PC-3 (cell line): ENCODE results near the gene MVB12B. TPM values are rescaled to one million over a fixed set of nuclear protein-coding genes. Genes with fewer than 3 reads are reported as not detected.

Experiments used
- ATAC-seq: fragments of 200-7000 bp; cut with Tn5 transposase; 2 replicates; pipeline ENCODE4 v1.9.1; 2020; ENCODE audit warnings: mild to moderate bottlenecking, moderate library complexity
- BruUV-seq: library from RNA; stranded (reverse); fragments of 400-500 nt; replicated peaks from 2 replicates; lab custom pipeline; 2021; lab: Mats Ljungman, UMichigan
- CTCF ChIA-PET: fragments of 300-600 bp; sonication (Branson Sonifier 250); formaldehyde crosslinking; loops from one replicate; lab custom pipeline; 2022; ENCODE audit warnings: antibody characterized with exemption; lab: Charles Lee
- POLR2A ChIA-PET: fragments of 300-600 bp; sonication (Branson Sonifier 250); formaldehyde crosslinking; loops from one replicate; lab custom pipeline; 2022; ENCODE audit warnings: antibody characterized with exemption; ENCODE audit not compliant: unreplicated experiment; lab: Charles Lee
- DNase-seq: peaks from one replicate; pipeline ENCODE4 v3.0.0-alpha.2; 2015
- H2AFZ ChIP-seq: fragments of 300-600 bp; sonication (generic); 2 replicates; pipeline ENCODE4 v1.6.0; 2016; ENCODE audit warnings: antibody characterized with exemption, low read length
- H3F3A ChIP-seq: fragments of 300-600 bp; sonication (generic); one replicate; pipeline ENCODE4 v1.6.0; 2017; ENCODE audit warnings: antibody characterized with exemption, low read length, control low read depth, mild to moderate bottlenecking; ENCODE audit not compliant: unreplicated experiment
- H3K27ac ChIP-seq: fragments of 300-600 bp; sonication (generic); 2 replicates; pipeline ENCODE4 v1.5.1; 2016; ENCODE audit warnings: mild to moderate bottlenecking, low read length
- H3K27me3 ChIP-seq: fragments of 300-600 bp; sonication (generic); 2 replicates; pipeline ENCODE4 v1.6.1; 2016; ENCODE audit warnings: low read length, mixed read lengths
- H3K36me3 ChIP-seq: fragments of 300-600 bp; sonication (generic); 2 replicates; pipeline ENCODE4 v1.6.1; 2016; ENCODE audit warnings: low read depth, mixed run types, low read length, mixed read lengths
- H3K4me1 ChIP-seq: fragments of 300-600 bp; sonication (generic); 2 replicates; pipeline ENCODE4 v1.5.1; 2016; ENCODE audit warnings: low read length; ENCODE audit not compliant: insufficient read depth
- H3K4me2 ChIP-seq: fragments of 300-600 bp; sonication (generic); 2 replicates; pipeline ENCODE4 v1.6.0; 2016; ENCODE audit warnings: low read length
- H3K4me3 ChIP-seq: fragments of 300-600 bp; sonication (generic); 2 replicates; pipeline ENCODE4 v1.5.1; 2016; ENCODE audit warnings: mild to moderate bottlenecking, low read length, mixed read lengths
- H3K79me2 ChIP-seq: fragments of 300-600 bp; sonication (generic); 2 replicates; pipeline ENCODE4 v1.6.1; 2017; ENCODE audit warnings: low read length, mixed read lengths
- H3K9ac ChIP-seq: fragments of 300-600 bp; sonication (generic); 2 replicates; pipeline ENCODE4 v1.6.0; 2016; ENCODE audit warnings: mild to moderate bottlenecking, low read length
- H3K9me2 ChIP-seq: fragments of 300-600 bp; sonication (generic); replicated peaks from 2 replicates; pipeline ENCODE4 v1.6.1; 2016; ENCODE audit warnings: mixed run types, low read length, mixed read lengths
- H3K9me3 ChIP-seq: fragments of 300-600 bp; sonication (generic); 2 replicates; pipeline ENCODE4 v1.6.1; 2016; ENCODE audit warnings: low read length, mixed read lengths
- H4K20me1 ChIP-seq: fragments of 300-600 bp; sonication (generic); 2 replicates; pipeline ENCODE4 v1.6.1; 2016; ENCODE audit warnings: low read length, mixed read lengths
- EZH2 ChIP-seq: fragments of 300-600 bp; sonication (generic); IDR thresholded peaks from one replicate; pipeline ENCODE4 v1.6.1; 2017; ENCODE audit warnings: antibody characterized with exemption, mild to moderate bottlenecking, low read length; ENCODE audit not compliant: unreplicated experiment
- EZH2phosphoT487 ChIP-seq: fragments of 300-600 bp; sonication (generic); IDR thresholded peaks from 2 replicates; pipeline ENCODE4 v1.6.1; 2018; ENCODE audit warnings: mild to moderate bottlenecking, antibody characterized with exemption, low read length, borderline replicate concordance
- intact Hi-C: fragments of 100-400 bp; cut with micrococcal nuclease; formaldehyde crosslinking; loops from 2 replicates; pipeline ENCODE4 v1.9.0; 2023
- total RNA-seq: library from RNA; depleted of rRNA; stranded (reverse); fragments of >200 nt; gene quantifications from 2 replicates; pipeline ENCODE4 v1.2.3, GENCODE V29; 2014
- TF ChIP-seq, protein P1 (sequence below): fragments of 300-600 bp; sonication (generic); conservative IDR thresholded peaks from 2 replicates; pipeline ENCODE4 v1.5.1; 2017; ENCODE audit warnings: antibody characterized with exemption, low read depth, mild to moderate bottlenecking, low read length

The MVB12B gene
- total RNA-seq, 1 experiment from 2014 or later, result 7.2 TPM

DNA sequence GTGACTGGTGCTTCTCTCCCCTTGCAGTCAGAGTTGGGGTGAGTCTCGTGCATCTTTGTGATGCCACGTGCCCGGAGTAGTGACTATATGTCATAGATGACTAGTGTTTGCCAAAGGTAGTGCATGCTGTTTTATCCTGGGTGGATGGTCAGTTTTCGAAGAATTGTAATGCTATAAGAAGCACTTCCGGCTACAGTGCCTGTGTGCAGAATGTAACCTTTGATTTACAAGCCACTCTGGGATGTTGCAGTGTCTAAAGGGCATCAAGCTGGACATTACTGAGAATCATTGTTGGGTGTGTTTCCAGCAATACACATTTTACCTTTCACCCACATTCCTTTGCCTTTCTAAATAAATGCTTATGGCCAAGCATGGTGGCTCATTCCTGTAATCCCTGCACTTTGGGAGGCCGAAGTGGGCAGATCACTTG is 16.7 kb downstream of the MVB12B start:
- POLR2A ChIA-PET, result no interaction called here
- no TSS peak for BruUV-seq
- H3K9me2 ChIP-seq, result no peaks in the 10 kb centered on the region

DNA sequence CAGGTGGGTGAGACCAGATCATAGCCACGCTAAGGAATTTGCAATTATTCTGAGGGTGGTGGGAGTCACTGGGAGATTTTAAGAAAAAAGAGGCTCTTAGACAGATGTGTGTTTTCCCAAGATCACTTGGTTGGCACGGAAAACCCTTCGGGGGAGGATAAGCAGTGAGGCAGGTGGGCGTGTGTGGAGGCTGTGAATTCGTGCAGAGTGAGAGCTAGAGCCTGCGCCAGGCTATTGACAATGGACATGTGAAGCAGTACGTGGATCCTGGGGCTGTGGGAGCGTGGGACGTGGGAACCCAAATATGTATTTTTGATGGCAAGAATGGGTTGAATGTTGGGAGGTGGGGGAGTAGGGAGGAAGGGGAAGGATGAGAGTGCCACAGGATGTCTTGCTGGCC is 19.4 kb downstream of the MVB12B start:
- BruUV-seq, result no TSS peak
- intact Hi-C loops, result no loop called here
- Histone ChIP-seq H3F3A (no peaks in the 10 kb centered on the region), H3K4me1 (peaks cover 29% of the 10 kb centered on the region), H2AFZ (no peak overlapping the region), H3K9ac (no peak overlapping the region), H3K9me3 (no peaks in the 10 kb centered on the region), H3K4me2 (no peak overlapping the region), H3K79me2 (no peaks in the 10 kb centered on the region), H3K27me3 (no peaks in the 10 kb centered on the region), H3K9me2 (no peaks in the 10 kb centered on the region), H3K4me3 (no peak overlapping the region), H3K27ac (no peak overlapping the region), H3K36me3 (peaks cover 8% of the 10 kb centered on the region), H4K20me1 (no peaks in the 10 kb centered on the region)
- POLR2A ChIA-PET, result interaction anchor here (0.6 kb wide), 1 partner anchor 1566 kb away, joined by 3 read pairs; no protein-coding TSS in a partner anchor
- no peak for DNase-seq
- ATAC-seq, result no peak
- TF ChIP-seq EZH2 (no peak), EZH2phosphoT487 (no peak)
- TF ChIP-seq, protein P1, sequence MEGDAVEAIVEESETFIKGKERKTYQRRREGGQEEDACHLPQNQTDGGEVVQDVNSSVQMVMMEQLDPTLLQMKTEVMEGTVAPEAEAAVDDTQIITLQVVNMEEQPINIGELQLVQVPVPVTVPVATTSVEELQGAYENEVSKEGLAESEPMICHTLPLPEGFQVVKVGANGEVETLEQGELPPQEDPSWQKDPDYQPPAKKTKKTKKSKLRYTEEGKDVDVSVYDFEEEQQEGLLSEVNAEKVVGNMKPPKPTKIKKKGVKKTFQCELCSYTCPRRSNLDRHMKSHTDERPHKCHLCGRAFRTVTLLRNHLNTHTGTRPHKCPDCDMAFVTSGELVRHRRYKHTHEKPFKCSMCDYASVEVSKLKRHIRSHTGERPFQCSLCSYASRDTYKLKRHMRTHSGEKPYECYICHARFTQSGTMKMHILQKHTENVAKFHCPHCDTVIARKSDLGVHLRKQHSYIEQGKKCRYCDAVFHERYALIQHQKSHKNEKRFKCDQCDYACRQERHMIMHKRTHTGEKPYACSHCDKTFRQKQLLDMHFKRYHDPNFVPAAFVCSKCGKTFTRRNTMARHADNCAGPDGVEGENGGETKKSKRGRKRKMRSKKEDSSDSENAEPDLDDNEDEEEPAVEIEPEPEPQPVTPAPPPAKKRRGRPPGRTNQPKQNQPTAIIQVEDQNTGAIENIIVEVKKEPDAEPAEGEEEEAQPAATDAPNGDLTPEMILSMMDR, result no peak
- CTCF ChIA-PET, result no interaction called here

More for the DNA sequence above, 16.7 kb downstream of the MVB12B start:
- Histone ChIP-seq H3K27me3 (no peaks in the 10 kb centered on the region), H3K36me3 (no peaks in the 10 kb centered on the region; the same call in none of the 2 replicates), H4K20me1 (no peaks in the 10 kb centered on the region), H3K79me2 (no peaks in the 10 kb centered on the region), H3K9me3 (no peaks in the 10 kb centered on the region), H3K4me3 (no peak overlapping the region), H3F3A (no peaks in the 10 kb centered on the region), H3K4me2 (0 out of 2 replicates have a peak overlapping the region, but pooled peaks have one; percentile 5), H3K9ac (no peak overlapping the region), H2AFZ (no peak overlapping the region), H3K4me1 (peaks cover 12% of the 10 kb centered on the region), H3K27ac (no peak overlapping the region)
- CTCF ChIA-PET, result no interaction called here
- TF ChIP-seq, protein P1, result no peak
- TF ChIP-seq EZH2 (no peak), EZH2phosphoT487 (no peak)
- ATAC-seq (peak; percentile 46), DNase-seq (peak; percentile 14)
- intact Hi-C loops, result no loop called here

DNA sequence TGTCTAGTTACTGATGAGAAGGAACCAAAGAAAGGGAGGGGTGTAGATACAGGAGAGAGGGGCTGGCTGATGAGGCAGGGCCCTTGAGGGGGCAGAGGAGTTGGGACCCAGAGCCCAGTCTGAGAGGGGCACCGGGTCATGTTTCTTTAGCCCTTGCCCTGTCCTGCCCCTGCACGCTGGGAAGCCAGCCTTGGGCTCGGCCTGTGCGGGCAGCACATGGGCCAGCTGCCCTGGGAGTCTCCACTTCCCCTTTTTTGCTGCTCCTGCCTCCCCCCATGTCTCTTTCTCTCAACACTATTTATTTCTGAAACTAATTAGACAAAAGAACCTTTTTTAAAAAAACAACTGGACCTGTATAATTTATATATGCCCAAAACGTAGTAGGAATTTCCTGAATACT is 20.5 kb downstream of the MVB12B start:
- CTCF ChIA-PET, result no interaction called here
- no peaks in the 10 kb centered on the region for H3K9me2 ChIP-seq
- no peaks in the 10 kb centered on the region for H3K9me3 ChIP-seq
- H3K79me2 ChIP-seq, result peaks cover 6% of the 10 kb centered on the region; the same call in 1 of the 2 replicates
- peaks cover 29% of the 10 kb centered on the region for H3K4me1 ChIP-seq
- DNase-seq (no peak), ATAC-seq (no peak)
- no TSS peak for BruUV-seq
- no peak for TF ChIP-seq EZH2
- no peak for TF ChIP-seq EZH2phosphoT487
- TF ChIP-seq, protein P1, result no peak
- intact Hi-C loops, result no loop called here
- POLR2A ChIA-PET, result no interaction called here
- H3K4me2 ChIP-seq, result no peak overlapping the region
- no peak overlapping the region for H3K9ac ChIP-seq
- H2AFZ ChIP-seq, result no peak overlapping the region
- no peaks in the 10 kb centered on the region for H3K27me3 ChIP-seq
- H3F3A ChIP-seq, result no peaks in the 10 kb centered on the region
- H3K27ac ChIP-seq, result no peak overlapping the region
- no peaks in the 10 kb centered on the region for H4K20me1 ChIP-seq
- peaks cover 11% of the 10 kb centered on the region for H3K36me3 ChIP-seq
- H3K4me3 ChIP-seq, result no peak overlapping the region
